Measurements from ENCODE around the gene GNB1L.

- TF ChIP-seq CREM (CRISPR knock-in tag; IDR thresholded peaks at IDR 0.05), result no peak
- TF ChIP-seq HMGXB4 (CRISPR knock-in tag; IDR thresholded peaks at IDR 0.05), result no peak
- no peak for TF ChIP-seq ZNF512 (CRISPR knock-in tag; IDR thresholded peaks at IDR 0.05; ENCODE audit: borderline replicate concordance)
- no peak for TF ChIP-seq CTCF (IDR thresholded peaks at IDR 0.05)
Observed at GRCh38 chr22:19816372-19817119, 38.1 kb downstream of the GNB1L start.

Measured in WTC11 (cell line).